Subcutaneous adipose tissue (tissue), 4 donors: ENCODE data around the gene RGS3. TPM values are rescaled to one million over a fixed set of nuclear protein-coding genes. Genes with fewer than 3 reads are reported as not detected.

ENCODE experiments used
- total RNA-seq, 4 donors: library from RNA; depleted of rRNA; stranded (reverse); fragments of >200 nt; gene quantifications; one replicate each; pipeline ENCODE4 v1.1.0, GENCODE V29; 2016
- TF ChIP-seq, protein P1 (sequence below): fragments of 450-650 bp; IDR thresholded peaks from one replicate; pipeline ENCODE4 v1.5.1; 2016; ENCODE audit warnings: low read depth, mild to moderate bottlenecking, control low read depth, antibody characterized with exemption, moderate library complexity

RGS3 gene
- total RNA-seq, 4 donors from 2014 or later = 25.0 to 122 (median 70.9) TPM

DNA sequence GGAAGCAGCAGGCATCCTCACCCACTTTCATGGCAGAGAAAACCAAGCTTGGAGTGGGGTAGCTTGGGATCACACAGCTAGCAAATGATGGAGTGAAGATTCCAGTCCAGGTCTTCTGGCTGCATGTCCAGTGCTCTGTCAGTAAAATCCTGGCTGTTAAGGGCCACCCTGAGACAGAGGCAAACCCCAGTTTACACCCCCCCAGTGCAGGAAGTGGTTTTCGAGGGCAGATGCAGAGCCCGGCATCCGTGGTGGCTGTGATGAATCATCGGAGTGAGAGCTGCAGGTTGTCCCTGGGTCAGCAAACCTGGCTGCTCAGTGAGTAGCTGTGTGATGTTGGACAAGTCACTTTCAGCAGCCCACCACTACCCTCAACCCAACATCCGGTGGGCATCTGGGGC lies 115.4 kb downstream of the RGS3 start:
- TF ChIP-seq, protein P1, sequence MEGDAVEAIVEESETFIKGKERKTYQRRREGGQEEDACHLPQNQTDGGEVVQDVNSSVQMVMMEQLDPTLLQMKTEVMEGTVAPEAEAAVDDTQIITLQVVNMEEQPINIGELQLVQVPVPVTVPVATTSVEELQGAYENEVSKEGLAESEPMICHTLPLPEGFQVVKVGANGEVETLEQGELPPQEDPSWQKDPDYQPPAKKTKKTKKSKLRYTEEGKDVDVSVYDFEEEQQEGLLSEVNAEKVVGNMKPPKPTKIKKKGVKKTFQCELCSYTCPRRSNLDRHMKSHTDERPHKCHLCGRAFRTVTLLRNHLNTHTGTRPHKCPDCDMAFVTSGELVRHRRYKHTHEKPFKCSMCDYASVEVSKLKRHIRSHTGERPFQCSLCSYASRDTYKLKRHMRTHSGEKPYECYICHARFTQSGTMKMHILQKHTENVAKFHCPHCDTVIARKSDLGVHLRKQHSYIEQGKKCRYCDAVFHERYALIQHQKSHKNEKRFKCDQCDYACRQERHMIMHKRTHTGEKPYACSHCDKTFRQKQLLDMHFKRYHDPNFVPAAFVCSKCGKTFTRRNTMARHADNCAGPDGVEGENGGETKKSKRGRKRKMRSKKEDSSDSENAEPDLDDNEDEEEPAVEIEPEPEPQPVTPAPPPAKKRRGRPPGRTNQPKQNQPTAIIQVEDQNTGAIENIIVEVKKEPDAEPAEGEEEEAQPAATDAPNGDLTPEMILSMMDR = no peak

DNA sequence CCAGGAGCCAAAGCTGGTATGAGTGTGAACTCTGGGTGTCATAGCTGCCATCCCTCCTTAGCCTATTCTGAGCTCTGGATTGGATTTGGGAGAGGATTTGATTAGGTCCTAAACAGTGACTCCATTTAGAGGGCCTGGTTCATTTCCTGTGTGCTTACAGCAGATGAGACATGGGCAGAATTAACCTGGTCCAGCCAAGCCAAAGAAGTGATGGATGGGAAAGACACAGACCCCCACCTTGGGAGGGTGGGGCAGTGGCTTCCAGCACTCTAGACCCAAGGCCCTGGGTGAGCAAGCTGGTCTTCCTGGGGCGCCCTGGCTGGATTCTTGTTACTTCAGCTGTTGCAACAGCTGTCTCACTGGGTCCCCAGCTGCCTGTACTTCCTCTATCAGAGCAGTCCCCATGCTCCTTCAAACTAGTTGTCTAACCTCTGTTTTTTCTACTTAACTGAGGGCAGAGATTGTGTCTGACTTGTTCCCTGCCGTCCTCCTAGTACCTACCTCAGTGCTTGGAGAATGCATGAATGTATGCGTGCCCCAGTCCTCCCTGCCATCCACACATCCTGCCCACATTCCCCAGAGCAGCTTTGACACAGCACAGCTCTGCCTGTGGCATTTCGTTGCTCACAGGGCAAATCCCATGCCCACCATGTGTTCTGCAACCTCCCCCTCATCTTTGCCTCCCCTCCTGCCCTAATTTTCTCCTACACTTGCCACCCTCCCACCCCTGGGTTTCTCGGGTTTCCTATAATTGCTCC lies 115.9 kb downstream of the RGS3 start:
- TF ChIP-seq, protein P1 = no peak

DNA sequence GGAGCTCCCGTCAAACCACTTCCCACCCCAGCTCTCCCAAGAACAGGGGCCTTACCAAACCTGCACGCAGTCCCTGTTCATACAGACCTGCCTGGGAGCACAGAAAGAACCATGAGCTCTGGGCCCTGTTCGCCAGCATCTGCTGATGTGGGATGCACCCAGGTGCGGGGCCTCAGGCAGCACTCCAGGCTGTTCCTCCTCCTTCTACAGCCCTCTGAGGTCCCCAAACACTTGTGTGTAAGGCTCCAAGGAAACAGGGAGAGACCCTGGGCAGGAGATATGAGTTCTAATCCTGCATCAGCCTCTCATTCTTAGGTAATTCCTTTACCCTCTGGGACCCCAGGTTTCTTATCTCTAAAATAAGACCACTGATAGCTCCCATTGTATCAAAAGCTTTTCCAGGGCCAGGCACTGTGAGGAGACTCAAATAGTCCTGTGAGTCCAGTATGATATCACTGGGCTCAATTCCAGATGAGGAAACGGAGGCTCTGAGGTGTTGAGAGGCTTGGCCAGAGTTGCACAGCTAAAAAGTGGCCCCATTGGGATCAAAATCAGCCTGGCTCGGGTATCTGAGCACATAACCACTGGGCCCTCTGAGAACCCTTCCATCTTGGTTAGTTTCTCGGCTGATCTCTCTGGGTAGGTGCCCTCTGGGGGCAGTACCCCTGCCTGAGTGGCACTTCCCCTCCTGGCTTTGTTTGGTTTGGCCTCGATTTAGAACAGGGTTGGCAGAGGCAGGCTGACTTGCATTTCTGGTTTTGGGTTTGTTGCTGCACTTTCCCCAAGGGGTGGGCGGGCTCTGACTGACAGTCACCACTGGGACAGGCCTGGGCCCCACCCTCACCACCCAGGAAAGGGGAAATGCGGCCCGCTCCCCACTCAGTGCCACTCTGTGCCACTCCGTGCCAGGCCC lies 116.8 kb downstream of the RGS3 start:
- TF ChIP-seq, protein P1 = no peak

DNA sequence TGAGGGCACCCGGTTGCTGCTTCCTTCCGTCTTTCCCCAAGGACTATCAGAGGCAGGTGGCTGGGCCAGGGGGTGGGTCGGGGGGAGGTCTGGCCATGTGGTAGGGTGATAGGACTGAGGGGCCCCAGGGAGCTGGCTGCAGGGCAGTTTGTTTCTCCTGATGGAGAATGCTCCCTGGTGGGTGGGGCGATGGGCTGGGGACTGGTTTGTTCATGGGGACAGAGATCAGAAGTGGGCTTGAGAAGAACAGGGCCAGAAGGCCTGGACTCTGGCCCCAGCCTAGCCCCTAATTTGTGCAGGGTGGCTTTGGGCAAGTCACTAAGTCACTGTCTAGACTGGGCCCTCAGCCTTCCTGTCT lies 117.4 kb downstream of the RGS3 start:
- TF ChIP-seq, protein P1 = no peak

DNA sequence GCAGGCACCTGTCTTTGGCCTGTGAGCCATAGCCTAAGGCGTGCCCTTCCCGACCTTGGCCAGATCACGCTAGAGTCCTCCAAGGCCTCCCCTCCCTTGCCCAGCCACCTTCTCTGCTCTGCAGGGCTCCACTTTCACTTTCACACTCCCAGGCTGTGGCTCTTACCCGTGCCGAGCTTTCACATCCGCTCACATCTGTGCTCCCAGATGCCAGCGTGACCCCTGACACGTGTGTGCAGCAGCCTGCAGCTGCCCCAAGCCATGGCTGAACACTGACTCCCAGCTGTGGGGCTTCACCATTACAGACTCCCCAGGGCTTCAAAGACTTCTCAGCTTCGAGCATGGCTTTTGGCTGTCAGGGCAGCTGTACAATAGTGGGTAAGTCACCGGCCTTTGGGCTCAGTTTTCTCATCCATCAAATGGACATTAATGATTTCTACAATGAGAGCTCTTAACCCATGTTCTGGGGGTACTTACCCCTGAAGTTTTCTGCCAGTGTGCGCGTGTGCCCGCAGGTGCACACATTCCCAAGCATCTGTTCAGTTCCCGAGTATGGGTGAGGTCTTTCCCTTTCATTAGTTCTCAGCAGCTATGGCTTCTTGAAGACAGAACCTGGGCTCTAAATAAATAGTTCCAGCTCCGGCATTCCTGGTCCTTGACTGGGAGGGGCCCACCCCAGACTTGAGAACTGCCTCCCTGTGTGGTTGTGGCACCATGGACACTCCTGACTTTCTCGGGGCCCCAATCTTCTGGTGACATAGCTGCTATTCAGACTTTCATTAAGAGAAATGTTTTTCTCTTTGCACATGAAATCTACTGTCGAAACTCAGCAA lies 118.6 kb downstream of the RGS3 start:
- TF ChIP-seq, protein P1 = no peak

DNA sequence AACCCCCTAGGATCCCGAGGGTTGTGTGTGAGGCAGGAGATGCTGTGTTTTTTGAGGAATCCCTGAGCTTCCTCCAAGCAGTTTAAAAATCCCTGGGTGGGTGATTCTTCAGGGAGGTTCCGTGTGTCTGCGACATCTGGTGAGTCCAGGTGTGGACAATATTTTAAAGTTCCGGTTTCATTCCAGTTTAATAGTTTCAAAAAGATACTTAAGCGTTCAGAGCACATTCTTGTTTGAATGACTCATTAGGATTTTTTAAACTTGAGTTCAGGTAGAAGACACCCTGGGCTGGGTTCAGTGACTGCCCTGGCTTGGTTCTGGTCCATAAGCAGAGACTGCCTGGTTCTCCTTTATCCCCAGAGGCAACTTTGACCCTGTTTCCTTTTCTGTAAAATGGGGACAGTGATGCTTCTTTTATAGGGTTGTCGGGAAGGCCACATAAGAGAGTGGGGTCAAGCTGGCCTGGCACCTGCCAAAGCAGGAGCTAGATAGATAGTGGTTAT lies 119.2 kb downstream of the RGS3 start:
- TF ChIP-seq, protein P1 = no peak
